ENCODE results near the gene HSPBAP1.

HSPBAP1 gene

GRCh38 chr3:122727766-122728165, 65.9 kb downstream of the HSPBAP1 start:
- no peak for TF ChIP-seq CTCF (IDR thresholded peaks at IDR 0.05)

DNA sequence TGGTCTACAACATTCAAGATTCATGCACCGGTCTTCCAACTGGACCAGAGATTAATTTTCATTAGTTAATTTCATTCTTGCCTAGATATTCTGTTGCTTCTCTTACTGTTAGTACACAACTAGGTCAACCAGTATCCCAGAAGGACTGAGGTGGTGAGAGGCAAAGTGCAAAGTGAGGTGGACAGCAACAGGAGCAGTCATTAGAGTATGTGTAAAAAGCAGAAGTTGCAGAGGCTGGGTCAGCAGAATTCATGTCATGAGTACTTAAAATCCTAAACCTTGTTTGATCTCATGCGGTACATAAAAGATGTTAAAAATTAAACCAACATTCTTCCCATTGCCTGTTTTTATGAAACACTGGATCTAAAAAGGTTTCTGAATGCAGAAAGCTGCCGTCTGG, 66.3 kb downstream of the HSPBAP1 start:
- TF ChIP-seq CTCF (IDR thresholded peaks at IDR 0.05), result no peak

GRCh38 chr3:122725106-122725505, 68.5 kb downstream of the HSPBAP1 start:
- TF ChIP-seq CTCF (IDR thresholded peaks at IDR 0.05), result no peak

GRCh38 chr3:122719273-122719921, 74.2 kb downstream of the HSPBAP1 start:
- no peak for TF ChIP-seq CTCF (IDR thresholded peaks at IDR 0.05)

GRCh38 chr3:122716667-122717066, 77.0 kb downstream of the HSPBAP1 start:
- TF ChIP-seq CTCF (IDR thresholded peaks at IDR 0.05), result no peak

DNA sequence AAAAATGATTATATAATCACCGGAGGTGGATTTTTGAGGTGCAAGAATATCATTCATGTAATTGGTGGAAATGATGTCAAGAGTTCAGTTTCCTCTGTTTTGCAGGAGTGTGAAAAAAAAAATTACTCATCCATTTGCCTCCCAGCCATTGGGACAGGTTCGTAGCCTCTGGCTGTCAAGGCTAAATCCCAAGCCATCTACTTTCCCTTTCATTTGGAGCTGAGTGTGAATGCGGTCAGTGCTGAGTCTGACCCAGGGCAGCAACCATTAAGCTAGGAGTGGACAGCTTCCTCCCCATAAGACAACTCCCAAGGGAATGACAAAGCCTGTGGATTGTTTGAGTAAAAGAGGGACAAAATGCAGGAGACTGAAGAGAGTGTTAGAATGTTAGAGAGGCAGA, 79.4 kb downstream of the HSPBAP1 start:
- no peak for TF ChIP-seq CTCF (IDR thresholded peaks at IDR 0.05)

- TF ChIP-seq CTCF (IDR thresholded peaks at IDR 0.05), result no peak
Measured at GRCh38 chr3:122705379-122705778, 88.3 kb downstream of the HSPBAP1 start.

GRCh38 chr3:122700193-122700592, 93.4 kb downstream of the HSPBAP1 start:
- no peak for TF ChIP-seq CTCF (IDR thresholded peaks at IDR 0.05)

Measured in LNCAP (cell line).